H1 (cell line): ENCODE measurements around the gene CAPN14. TPM values are rescaled to one million over a fixed set of nuclear protein-coding genes. Genes with fewer than 3 reads are reported as not detected.

Experiments used
- NANOG ChIP-seq: IDR thresholded peaks from 2 replicates; pipeline ENCODE4 v1.6.1; 2011; ENCODE audit warnings: low read length, low read depth, mild to moderate bottlenecking, inconsistent platforms; ENCODE audit not compliant: insufficient read depth, poor library complexity, severe bottlenecking
- NRF1 ChIP-seq: IDR thresholded peaks from 2 replicates; pipeline ENCODE4 v1.6.1; 2011; ENCODE audit warnings: mild to moderate bottlenecking, low read depth, low read length, improper control_type of control experiment
- polyA plus RNA-seq, 7 experiments: library from polyadenylated mRNA; depleted of rRNA in 3 of 7; stranded (reverse) in 5 of 7; unstranded in 2 of 7; fragments of >200 nt in 5 of 7; fragments of 200-250 nt in 2 of 7; gene quantifications; 1 replicate in 5 of 7; 2 replicates in 1 of 7; 4 replicates in 1 of 7; pipeline versions ENCODE4 v1.2.1 to v1.2.3, GENCODE V29; 2011 to 2013; ENCODE audit warnings: missing spikeins in 2 of 7, mixed read lengths in 2 of 7
- total RNA-seq: library from RNA; stranded (reverse); fragmentation: NEBNext Ultra II Directional; extraction: Animal tissue kit (Norgen Biotek cat#: 25700); gene quantifications from 2 replicates; pipeline ENCODE4 v1.2.1, GENCODE V29; 2021

Gene CAPN14
- total and polyA plus RNA-seq, 2 of the 8 experiments (the other 6 are each of a cell fraction or from before 2014, with no cell fraction given) = 0.07 TPM; not detected in 1

DNA sequence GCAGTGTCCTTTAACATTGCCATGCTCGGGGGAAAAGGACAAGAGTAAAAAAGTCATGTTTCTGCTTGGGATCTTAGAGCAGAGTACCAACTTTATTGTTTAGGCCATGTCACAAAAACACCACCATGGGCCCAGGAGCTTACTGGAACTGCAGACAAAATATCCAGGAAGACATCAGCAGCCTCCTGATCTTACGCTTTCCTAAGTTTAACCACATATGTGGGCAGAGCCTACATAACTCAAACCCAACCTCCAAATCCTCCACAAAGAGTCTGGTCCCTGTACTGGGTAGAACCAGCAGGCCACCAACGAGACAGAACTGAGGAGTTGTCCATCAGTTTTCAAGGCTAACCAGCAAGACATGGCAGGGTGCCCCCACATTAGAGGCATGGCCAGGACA, 89.4 kb downstream of the CAPN14 start (continued):
- TF ChIP-seq NRF1 (no peak), NANOG (no peak)
